ENCODE data around the gene ATF3. TPM values are rescaled to one million over a fixed set of nuclear protein-coding genes. Genes with fewer than 3 reads are reported as not detected.

ATF3 gene
- total RNA-seq, 1 donor from 2014 or later: 34.9 TPM

GRCh38 chr1:212622467-212622866, 13.9 kb downstream of the ATF3 start:
- H3K27ac ChIP-seq: no peak overlapping the region
- peaks cover 0 to 12% of the 10 kb centered on the region in 2 donors for H3K36me3 ChIP-seq
- no peaks in the 10 kb centered on the region for H3K4me1 ChIP-seq
- H3K4me3 ChIP-seq: no peak overlapping the region
- intact Hi-C loops (cut with DNase I): no loop called here
- TF ChIP-seq CTCF (IDR thresholded peaks at IDR 0.05) (no peak), POLR2A (IDR thresholded peaks at IDR 0.05) (no peak), POLR2AphosphoS5 (IDR thresholded peaks at IDR 0.05; ENCODE audit: insufficient read depth in 1 of 2, low read depth in 1 of 2) (no peak)
- no peaks in the 10 kb centered on the region for H3K27me3 ChIP-seq
- H3K9me3 ChIP-seq: no peaks in the 10 kb centered on the region
- DNase-seq (ENCODE audit: extremely low spot score in 2 of 2): no peak

GRCh38 chr1:212622906-212623305, 14.3 kb downstream of the ATF3 start:
- Histone ChIP-seq H3K4me3 (no peak overlapping the region), H3K9me3 (no peaks in the 10 kb centered on the region), H3K4me1 (no peaks in the 10 kb centered on the region), H3K27ac (no peak overlapping the region), H3K36me3 (peaks cover 0 to 12% of the 10 kb centered on the region in 2 donors), H3K27me3 (no peaks in the 10 kb centered on the region)
- intact Hi-C loops (cut with DNase I): no loop called here
- no peak for TF ChIP-seq CTCF (IDR thresholded peaks at IDR 0.05)
- no peak for DNase-seq (ENCODE audit: extremely low spot score in 2 of 2)

GRCh38 chr1:212623603-212624002, 15.0 kb downstream of the ATF3 start:
- intact Hi-C loops (cut with DNase I): no loop called here
- Histone ChIP-seq H3K27ac (no peak overlapping the region), H3K27me3 (no peaks in the 10 kb centered on the region), H3K4me1 (no peaks in the 10 kb centered on the region), H3K9me3 (no peaks in the 10 kb centered on the region), H3K4me3 (no peak overlapping the region), H3K36me3 (peaks cover 0 to 5% of the 10 kb centered on the region in 2 donors)
- TF ChIP-seq CTCF (IDR thresholded peaks at IDR 0.05) (no peak), POLR2A (IDR thresholded peaks at IDR 0.05) (no peak), POLR2AphosphoS5 (IDR thresholded peaks at IDR 0.05; ENCODE audit: insufficient read depth in 1 of 2, low read depth in 1 of 2) (no peak)
- no peak for DNase-seq (ENCODE audit: extremely low spot score in 2 of 2)

- H3K9me3 ChIP-seq: no peaks in the 10 kb centered on the region
- H3K4me3 ChIP-seq: no peak overlapping the region
- intact Hi-C loops (cut with DNase I): no loop called here
- H3K27ac ChIP-seq: no peak overlapping the region
- H3K27me3 ChIP-seq: no peaks in the 10 kb centered on the region
- no peak for DNase-seq (ENCODE audit: extremely low spot score in 2 of 2)
- no peaks in the 10 kb centered on the region for H3K36me3 ChIP-seq
- no peaks in the 10 kb centered on the region for H3K4me1 ChIP-seq
- no peak for TF ChIP-seq POLR2A (IDR thresholded peaks at IDR 0.05)
- TF ChIP-seq CTCF (IDR thresholded peaks at IDR 0.05): no peak
- TF ChIP-seq POLR2AphosphoS5 (IDR thresholded peaks at IDR 0.05; ENCODE audit: insufficient read depth in 1 of 2, low read depth in 1 of 2): no peak
These were observed 16.5 kb downstream of the ATF3 start for GRCh38 chr1:212624976-212625501.

GRCh38 chr1:212625781-212626450, 17.4 kb downstream of the ATF3 start:
- no peaks in the 10 kb centered on the region for H3K36me3 ChIP-seq
- TF ChIP-seq POLR2A (IDR thresholded peaks at IDR 0.05) (no peak), POLR2AphosphoS5 (IDR thresholded peaks at IDR 0.05; ENCODE audit: insufficient read depth in 1 of 2, low read depth in 1 of 2) (no peak), CTCF (IDR thresholded peaks at IDR 0.05) (no peak)
- no peaks in the 10 kb centered on the region for H3K9me3 ChIP-seq
- no peaks in the 10 kb centered on the region for H3K27me3 ChIP-seq
- H3K4me3 ChIP-seq: no peak overlapping the region
- H3K4me1 ChIP-seq: no peaks in the 10 kb centered on the region
- no peak for DNase-seq (ENCODE audit: extremely low spot score in 2 of 2)
- no peak overlapping the region for H3K27ac ChIP-seq
- intact Hi-C loops (cut with DNase I): no loop called here

All from vagina (tissue), 2 donors.